HG03064 (cell line): Measurements from ENCODE around the gene SENP8.

Experiments
- ATAC-seq: cut with Tn5 transposase; IDR thresholded peaks from one replicate; pipeline ENCODE4 v1.9.1; 2021; ENCODE audit warnings: low read depth; ENCODE audit not compliant: unreplicated experiment

SENP8 gene

GRCh38 chr15:72173864-72174550 lies 55.8 kb downstream of the SENP8 start:
- no peak for ATAC-seq

- ATAC-seq = no peak
Observed at GRCh38 chr15:72174551-72175165, 56.5 kb downstream of the SENP8 start.

- no peak for ATAC-seq
Observed at GRCh38 chr15:72175186-72176044, 57.2 kb downstream of the SENP8 start.

GRCh38 chr15:72176159-72176558 lies 58.0 kb downstream of the SENP8 start:
- no peak for ATAC-seq

- ATAC-seq = no peak
Observed at GRCh38 chr15:72176743-72177142, 58.5 kb downstream of the SENP8 start.

- ATAC-seq = no peak
Observed at GRCh38 chr15:72178976-72179585, 60.9 kb downstream of the SENP8 start.

GRCh38 chr15:72179950-72180581 lies 61.9 kb downstream of the SENP8 start:
- ATAC-seq = no peak

GRCh38 chr15:72180761-72181324 lies 62.6 kb downstream of the SENP8 start:
- ATAC-seq = no peak

- no peak for ATAC-seq
Observed at GRCh38 chr15:72182244-72182643, 64.0 kb downstream of the SENP8 start.

GRCh38 chr15:72182673-72183072 lies 64.5 kb downstream of the SENP8 start:
- no peak for ATAC-seq

- ATAC-seq = no peak
Observed at GRCh38 chr15:72183781-72184164, 65.6 kb downstream of the SENP8 start.

- no peak for ATAC-seq
Observed at GRCh38 chr15:72184165-72184811, 66.1 kb downstream of the SENP8 start.

GRCh38 chr15:72189250-72189902 lies 71.2 kb downstream of the SENP8 start:
- no peak for ATAC-seq

- no peak for ATAC-seq
Observed at GRCh38 chr15:72192416-72192815, 74.2 kb downstream of the SENP8 start.
